Measurements from ENCODE around the gene SUGT1.
"Not testable (repeated sequence)": the region's sequence is repeated elsewhere in the genome, so short reads cannot be mapped to it uniquely, and the experiment has no call there.

The SUGT1 gene

GRCh38 chr13:52652196-52652979 lies at the start of gene SUGT1:
Gene SUGT1, plus strand, starts transcription at chr13:52652836. Its CDS starts 85 bp downstream, at chr13:52652921.
- no peak within 1 kb of the TSS for H3K4me3 Mint-ChIP-seq
- peaks cover 37% of the 10 kb centered on the region for H3K36me3 Mint-ChIP-seq (ENCODE audit: low read depth)
- H3K27ac Mint-ChIP-seq: no peak within 1 kb of the TSS
- no peaks in the 10 kb centered on the region for H3K27me3 Mint-ChIP-seq
- H3K9me3 Mint-ChIP-seq: no peaks in the 10 kb centered on the region
- peak; percentile 97 for DNase-seq
- H3K4me1 Mint-ChIP-seq (ENCODE audit: low read depth): peaks cover 16% of the 10 kb centered on the region

- not testable (repeated sequence) for DNase-seq; H3K27ac Mint-ChIP-seq; H3K36me3 Mint-ChIP-seq (ENCODE audit: low read depth); H3K4me1 Mint-ChIP-seq (ENCODE audit: low read depth); H3K9me3 Mint-ChIP-seq; H3K4me3 Mint-ChIP-seq
- peaks cover 34% of the 10 kb centered on the region for H3K27me3 Mint-ChIP-seq
Observed at GRCh38 chr13:52603316-52603715, 49.3 kb upstream of the SUGT1 start.

- H3K9me3 Mint-ChIP-seq; H3K4me3 Mint-ChIP-seq; H3K4me1 Mint-ChIP-seq (ENCODE audit: low read depth); DNase-seq; H3K27ac Mint-ChIP-seq; H3K36me3 Mint-ChIP-seq (ENCODE audit: low read depth): not testable (repeated sequence)
- H3K27me3 Mint-ChIP-seq: peaks cover 11% of the 10 kb centered on the region
Observed at GRCh38 chr13:52606126-52606525, 46.5 kb upstream of the SUGT1 start.

GRCh38 chr13:52606795-52607194 lies 45.8 kb upstream of the SUGT1 start:
- DNase-seq; H3K27ac Mint-ChIP-seq; H3K4me1 Mint-ChIP-seq (ENCODE audit: low read depth); H3K9me3 Mint-ChIP-seq; H3K36me3 Mint-ChIP-seq (ENCODE audit: low read depth); H3K27me3 Mint-ChIP-seq; H3K4me3 Mint-ChIP-seq: not testable (repeated sequence)

GRCh38 chr13:52608184-52608583 lies 44.5 kb upstream of the SUGT1 start:
- not testable (repeated sequence) for DNase-seq; H3K27ac Mint-ChIP-seq; H3K4me3 Mint-ChIP-seq; H3K27me3 Mint-ChIP-seq; H3K9me3 Mint-ChIP-seq; H3K36me3 Mint-ChIP-seq (ENCODE audit: low read depth); H3K4me1 Mint-ChIP-seq (ENCODE audit: low read depth)

- H3K27ac Mint-ChIP-seq; H3K4me3 Mint-ChIP-seq; H3K9me3 Mint-ChIP-seq; H3K36me3 Mint-ChIP-seq (ENCODE audit: low read depth); DNase-seq; H3K4me1 Mint-ChIP-seq (ENCODE audit: low read depth); H3K27me3 Mint-ChIP-seq: not testable (repeated sequence)
Observed at GRCh38 chr13:52609013-52609606, 43.5 kb upstream of the SUGT1 start.

- H3K4me3 Mint-ChIP-seq; H3K27me3 Mint-ChIP-seq; DNase-seq; H3K27ac Mint-ChIP-seq; H3K4me1 Mint-ChIP-seq (ENCODE audit: low read depth); H3K36me3 Mint-ChIP-seq (ENCODE audit: low read depth); H3K9me3 Mint-ChIP-seq: not testable (repeated sequence)
Observed at GRCh38 chr13:52610158-52610557, 42.5 kb upstream of the SUGT1 start.

- Mint-ChIP-seq H3K4me1 (ENCODE audit: low read depth) (peaks cover 26% of the 10 kb centered on the region), H3K27ac (no peak overlapping the region), H3K9me3 (no peaks in the 10 kb centered on the region), H3K27me3 (no peaks in the 10 kb centered on the region), H3K4me3 (no peak overlapping the region), H3K36me3 (ENCODE audit: low read depth) (peaks cover 21% of the 10 kb centered on the region)
- no peak for DNase-seq
Observed at GRCh38 chr13:52615134-52615801, 37.4 kb upstream of the SUGT1 start.

GRCh38 chr13:52615812-52616211 lies 36.8 kb upstream of the SUGT1 start:
- Mint-ChIP-seq H3K9me3 (no peaks in the 10 kb centered on the region), H3K27me3 (no peaks in the 10 kb centered on the region), H3K36me3 (ENCODE audit: low read depth) (peaks cover 23% of the 10 kb centered on the region), H3K4me1 (ENCODE audit: low read depth) (peaks cover 29% of the 10 kb centered on the region), H3K4me3 (peak overlapping the region; percentile 48), H3K27ac (no peak overlapping the region)
- no peak for DNase-seq

- peak; percentile 90 for DNase-seq
- Mint-ChIP-seq H3K4me3 (peak overlapping the region; percentile 98), H3K27ac (peak overlapping the region; percentile 95), H3K27me3 (no peaks in the 10 kb centered on the region), H3K4me1 (ENCODE audit: low read depth) (peaks cover 40% of the 10 kb centered on the region), H3K36me3 (ENCODE audit: low read depth) (peaks cover 33% of the 10 kb centered on the region), H3K9me3 (no peaks in the 10 kb centered on the region)
Observed at GRCh38 chr13:52617070-52618060, 35.3 kb upstream of the SUGT1 start.

GRCh38 chr13:52631083-52631690 lies 21.4 kb upstream of the SUGT1 start:
- Mint-ChIP-seq H3K27ac (peak overlapping the region; percentile 19), H3K36me3 (ENCODE audit: low read depth) (peaks cover 78% of the 10 kb centered on the region)
- H3K4me3 Mint-ChIP-seq; DNase-seq; H3K4me1 Mint-ChIP-seq (ENCODE audit: low read depth); H3K27me3 Mint-ChIP-seq; H3K9me3 Mint-ChIP-seq: not testable (repeated sequence)

GRCh38 chr13:52638666-52639328 lies 13.8 kb upstream of the SUGT1 start:
- Mint-ChIP-seq H3K9me3 (no peaks in the 10 kb centered on the region), H3K4me3 (no peak overlapping the region), H3K4me1 (ENCODE audit: low read depth) (no peaks in the 10 kb centered on the region), H3K36me3 (ENCODE audit: low read depth) (peaks cover 80% of the 10 kb centered on the region), H3K27me3 (no peaks in the 10 kb centered on the region), H3K27ac (peak overlapping the region; percentile 61)
- no peak for DNase-seq

GRCh38 chr13:52642131-52642530 lies 10.5 kb upstream of the SUGT1 start, which contains the start of gene HNRNPA1L2:
Gene HNRNPA1L2, plus strand, starts transcription at chr13:52642431. Its CDS starts 62 bp downstream, at chr13:52642493.
- Mint-ChIP-seq H3K27me3 (no peaks in the 10 kb centered on the region), H3K36me3 (ENCODE audit: low read depth) (peaks cover 68% of the 10 kb centered on the region), H3K27ac (no peak within 1 kb of the TSS), H3K4me3 (no peak within 1 kb of the TSS), H3K4me1 (ENCODE audit: low read depth) (no peaks in the 10 kb centered on the region), H3K9me3 (no peaks in the 10 kb centered on the region)
- DNase-seq: no peak
